ENCODE measurements around the gene VMP1. TPM values are rescaled to one million over a fixed set of nuclear protein-coding genes. Genes with fewer than 3 reads are reported as not detected.

VMP1 gene
- total and polyA plus RNA-seq, 2 of the 4 experiments (the other 2 are of a cell fraction), result 89.8 to 197 TPM

- peak overlapping the region; percentile 83 for H3K4me3 ChIP-seq (ENCODE audit: insufficient read depth, low read depth, low read length)
- H2AK5ac ChIP-seq (ENCODE audit: low read depth, low read length), result peak overlapping the region; percentile 83
- H3K14ac ChIP-seq (replicated peaks; ENCODE audit: low read depth, low read length), result peak overlapping the region; percentile 100
- H2AFZ ChIP-seq (replicated peaks; ENCODE audit: low read length, poor library complexity), result no peak overlapping the region
- H4K20me1 ChIP-seq (ENCODE audit: insufficient read depth, low read length), result peaks cover 28% of the 10 kb centered on the region; the same call in 1 of the 2 replicates
- H3K4me2 ChIP-seq (ENCODE audit: low read depth, low read length), result peak overlapping the region; percentile 2; the same call in 1 of the 2 replicates
- H4K5ac ChIP-seq (ENCODE audit: low read depth, low read length), result peak overlapping the region; percentile 96
- H3K23ac ChIP-seq (ENCODE audit: low read depth, low read length), result peak overlapping the region; percentile 99
- H3K56ac ChIP-seq (ENCODE audit: extremely low read depth, insufficient read depth, low read length), result peak overlapping the region; percentile 100
- H3K27ac ChIP-seq (ENCODE audit: insufficient read depth, low read length), result peak overlapping the region; percentile 98
- peak overlapping the region; percentile 94 for H4K91ac ChIP-seq (ENCODE audit: insufficient read depth, low read depth, low read length)
- no peaks in the 10 kb centered on the region for H3K27me3 ChIP-seq (ENCODE audit: control insufficient read depth, insufficient read depth, low read length)
- no peak for TF ChIP-seq USF2 (IDR thresholded peaks at IDR 0.05; ENCODE audit: low read depth, low read length)
- TF ChIP-seq FOS (IDR thresholded peaks at IDR 0.05; ENCODE audit: low read depth, low read length), result no peak
- peak; percentile 100 for TF ChIP-seq CHD1 (IDR thresholded peaks at IDR 0.05; ENCODE audit: low read depth, low read length)
- no peak for TF ChIP-seq MAFK (IDR thresholded peaks at IDR 0.05; ENCODE audit: low read depth, low read length)
- no peak for TF ChIP-seq MAZ (IDR thresholded peaks at IDR 0.05; ENCODE audit: borderline replicate concordance, low read depth, low read length)
- TF ChIP-seq RFX5 (IDR thresholded peaks at IDR 0.05; ENCODE audit: low read depth, low read length), result no peak
- TF ChIP-seq CEBPB (IDR thresholded peaks at IDR 0.05; ENCODE audit: low read depth, low read length), result no peak
- TF ChIP-seq POLR2A (IDR thresholded peaks at IDR 0.05; ENCODE audit: low read depth, low read length), result peak; percentile 83
- TF ChIP-seq SMC3 (IDR thresholded peaks at IDR 0.05; ENCODE audit: low read depth, low read length), result no peak
- no TSS peak for BruUV-seq (replicated peaks)
- no peak for ATAC-seq (ENCODE audit: low read depth)
- peak overlapping the region; percentile 30 for H2BK20ac ChIP-seq (ENCODE audit: low read depth, low read length)
- in situ Hi-C loops (cut with MboI; ENCODE audit: low sequenced_read_pairs) (no loop called here), dilution Hi-C loops (cut with HindIII; ENCODE audit: low sequenced_read_pairs, unreplicated experiment) (no loop called here), intact Hi-C loops (cut with micrococcal nuclease) (no loop called here)
- no peaks in the 10 kb centered on the region for H3K9me3 ChIP-seq (ENCODE audit: control insufficient read depth, insufficient read depth, low read length)
- H2BK120ac ChIP-seq (ENCODE audit: low read depth, low read length), result peak overlapping the region; percentile 92
- no CpG with 5 or more reads among the region's 8 CpGs for WGBS, 2 experiments (ENCODE audit: extremely low coverage in 2 of 2, insufficient read length in 1 of 2)
- H2BK5ac ChIP-seq (ENCODE audit: low read depth, low read length, poor library complexity, severe bottlenecking), result peak overlapping the region; percentile 96
- 0 out of 2 replicates have a peak, but pooled peaks cover 2% of the 10 kb centered on the region for H3K4me1 ChIP-seq (ENCODE audit: control insufficient read depth, insufficient read depth, low read length)
- peak overlapping the region; percentile 88 to 97 for H4K8ac ChIP-seq (ENCODE audit: low read depth in 2 of 2, low read length in 2 of 2)
- H3K36me3 ChIP-seq (ENCODE audit: control insufficient read depth, insufficient read depth, low read length), result peaks cover 33% of the 10 kb centered on the region
- peak overlapping the region; percentile 29 for H2AK9ac ChIP-seq (replicated peaks; ENCODE audit: low read depth, low read length, poor library complexity)
- ChIA-PET POLR2A (ENCODE audit: unreplicated experiment) (interaction anchor here (0.5 to 5.4 kb wide), 28 partner anchors 8 to 1967 kb away, joined by 3 to 87 read pairs (median 11); partner anchors contain the start of gene PPM1D), CTCF (interaction anchor here (1.2 to 1.4 kb wide), 3 partner anchors 21 to 84 kb away, joined by 4 to 6 read pairs (median 4); no protein-coding TSS in a partner anchor)
- peak overlapping the region; percentile 97 for H3K4ac ChIP-seq (ENCODE audit: low read depth, low read length)
- no peaks in the 10 kb centered on the region for H3K9me1 ChIP-seq (ENCODE audit: insufficient read depth, low read length)
- peak overlapping the region; percentile 65; the same call in 2 of the 3 replicates for H2BK15ac ChIP-seq (ENCODE audit: low read depth, low read length)
- no peak for DNase-seq
- peak overlapping the region; percentile 90 for H3K18ac ChIP-seq (ENCODE audit: low read depth, low read length)
- H3K9ac ChIP-seq (ENCODE audit: low read depth, low read length), result peak overlapping the region; percentile 100
- H3K79me1 ChIP-seq (ENCODE audit: low read depth in 1 of 2, low read length in 2 of 2), result peaks cover 4 to 9% of the 10 kb centered on the region in 2 experiments; a peak in 2 of 4 replicates
These were observed 130.8 kb downstream of the VMP1 start for GRCh38 chr17:59838052-59838916.

Data from IMR-90 (cell line).